Measurements from ENCODE around the gene PDE8B.

Gene PDE8B

GRCh38 chr5:77418162-77418561 is 207.7 kb downstream of the PDE8B start:
- DNase-seq = no peak

- DNase-seq = peak; percentile 24
Observed at GRCh38 chr5:77418601-77419581, 208.4 kb downstream of the PDE8B start.

- no peak for DNase-seq
Observed at GRCh38 chr5:77419644-77420582, 209.4 kb downstream of the PDE8B start.

GRCh38 chr5:77420940-77421339 is 210.5 kb downstream of the PDE8B start:
- no peak for DNase-seq

GRCh38 chr5:77423022-77423750 is 212.7 kb downstream of the PDE8B start:
- DNase-seq = peak; percentile 84

- no peak for DNase-seq
Observed at GRCh38 chr5:77424921-77425320, 214.4 kb downstream of the PDE8B start.

GRCh38 chr5:77425420-77425819 is 214.9 kb downstream of the PDE8B start:
- no peak for DNase-seq

- DNase-seq = no peak
Observed at GRCh38 chr5:77425998-77426659, 215.6 kb downstream of the PDE8B start.

- DNase-seq = peak; percentile 72
Observed at GRCh38 chr5:77426670-77427069, 216.2 kb downstream of the PDE8B start.

GRCh38 chr5:77427998-77428397 is 217.5 kb downstream of the PDE8B start:
- peak; percentile 56 for DNase-seq

GRCh38 chr5:77428526-77428925 is 218.0 kb downstream of the PDE8B start:
- no peak for DNase-seq

GRCh38 chr5:77430726-77431125 is 220.2 kb downstream of the PDE8B start:
- peak; percentile 69 for DNase-seq

GRCh38 chr5:77431286-77431685 is 220.8 kb downstream of the PDE8B start:
- peak; percentile 75 for DNase-seq

- no peak for DNase-seq
Observed at GRCh38 chr5:77431719-77432118, 221.2 kb downstream of the PDE8B start.

GRCh38 chr5:77437194-77437593 is 226.7 kb downstream of the PDE8B start:
- no peak for DNase-seq

- DNase-seq = no peak
Observed at GRCh38 chr5:77438071-77438470, 227.6 kb downstream of the PDE8B start.

GRCh38 chr5:77443670-77444069 is 233.2 kb downstream of the PDE8B start:
- no peak for DNase-seq

GRCh38 chr5:77444356-77444755 is 233.9 kb downstream of the PDE8B start:
- DNase-seq = no peak

GRCh38 chr5:77448831-77449230 is 238.4 kb downstream of the PDE8B start:
- no peak for DNase-seq

- no peak for DNase-seq
Observed at GRCh38 chr5:77449277-77449676, 238.8 kb downstream of the PDE8B start.

- no peak for DNase-seq
Observed at GRCh38 chr5:77449981-77450380, 239.5 kb downstream of the PDE8B start.

- DNase-seq = no peak
Observed at GRCh38 chr5:77452351-77452750, 241.9 kb downstream of the PDE8B start.
